ENCODE data around the gene VEPH1. TPM values are rescaled to one million over a fixed set of nuclear protein-coding genes. Genes with fewer than 3 reads are reported as not detected.
A peak's percentile ranks its signal among the peaks of the same experiment; 100 is the strongest.

VEPH1 gene
- total and polyA plus RNA-seq, 5 experiments from 2014 or later = not detected

DNA sequence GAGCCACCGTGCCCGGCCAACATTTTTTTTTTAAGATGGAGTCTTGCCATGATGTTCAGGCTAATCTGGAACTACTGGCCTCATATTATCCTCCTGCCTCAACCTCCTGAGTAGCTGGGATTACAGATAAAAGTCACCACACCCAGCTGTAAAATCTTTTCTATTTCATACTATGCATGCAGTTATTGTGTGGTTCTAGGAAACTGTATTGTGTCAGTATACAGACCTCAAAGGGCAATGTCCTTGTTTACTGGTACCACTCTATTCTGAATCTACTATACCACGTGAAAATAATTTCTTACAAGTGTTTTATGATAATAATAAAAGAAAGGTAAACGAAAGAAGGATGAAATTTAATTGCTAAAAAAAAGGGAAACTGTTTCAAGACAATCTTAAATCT lies 190.0 kb downstream of the VEPH1 start:
- DNase-seq = no peak
- POLR2A ChIA-PET = no interaction called here
- H3K27ac Mint-ChIP-seq = no peak overlapping the region
- H3K4me3 Mint-ChIP-seq = no peak overlapping the region
- H3K27me3 Mint-ChIP-seq = peaks cover 0 to 1% (median 0%) of the 10 kb centered on the region in 5 donors
- peaks cover 0 to 12% (median 8%) of the 10 kb centered on the region in 3 donors for H3K36me3 Mint-ChIP-seq
- no peak for ATAC-seq
- no peaks in the 10 kb centered on the region for H3K4me1 Mint-ChIP-seq
- peaks cover 0 to 2% (median 0%) of the 10 kb centered on the region in 9 donors for H3K9me3 Mint-ChIP-seq

DNA sequence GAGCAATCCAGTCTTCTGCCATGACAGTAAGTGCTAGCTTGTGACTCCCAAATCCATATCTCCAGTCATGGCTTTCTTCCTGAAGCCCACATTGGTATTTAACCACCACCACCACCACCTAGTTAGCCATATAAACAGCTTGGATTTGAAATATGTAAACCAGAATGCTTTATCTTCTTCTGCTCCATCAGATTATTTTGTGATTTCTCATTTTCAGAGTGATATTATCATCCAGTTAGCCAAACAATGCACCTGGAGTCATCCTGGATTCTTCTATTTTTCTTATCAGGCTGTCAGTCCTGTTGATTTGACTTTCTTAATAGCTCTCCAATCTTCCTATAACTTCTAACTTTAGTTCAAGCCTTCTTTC lies 190.9 kb downstream of the VEPH1 start:
- H3K36me3 Mint-ChIP-seq = peaks cover 0 to 12% (median 8%) of the 10 kb centered on the region in 3 donors
- H3K4me3 Mint-ChIP-seq = no peak overlapping the region
- peaks cover 0 to 1% (median 0%) of the 10 kb centered on the region in 5 donors for H3K27me3 Mint-ChIP-seq
- no peak overlapping the region for H3K27ac Mint-ChIP-seq
- POLR2A ChIA-PET = no interaction called here
- DNase-seq = no peak
- no peaks in the 10 kb centered on the region for H3K4me1 Mint-ChIP-seq
- no peaks in the 10 kb centered on the region for H3K9me3 Mint-ChIP-seq
- ATAC-seq = no peak

DNA sequence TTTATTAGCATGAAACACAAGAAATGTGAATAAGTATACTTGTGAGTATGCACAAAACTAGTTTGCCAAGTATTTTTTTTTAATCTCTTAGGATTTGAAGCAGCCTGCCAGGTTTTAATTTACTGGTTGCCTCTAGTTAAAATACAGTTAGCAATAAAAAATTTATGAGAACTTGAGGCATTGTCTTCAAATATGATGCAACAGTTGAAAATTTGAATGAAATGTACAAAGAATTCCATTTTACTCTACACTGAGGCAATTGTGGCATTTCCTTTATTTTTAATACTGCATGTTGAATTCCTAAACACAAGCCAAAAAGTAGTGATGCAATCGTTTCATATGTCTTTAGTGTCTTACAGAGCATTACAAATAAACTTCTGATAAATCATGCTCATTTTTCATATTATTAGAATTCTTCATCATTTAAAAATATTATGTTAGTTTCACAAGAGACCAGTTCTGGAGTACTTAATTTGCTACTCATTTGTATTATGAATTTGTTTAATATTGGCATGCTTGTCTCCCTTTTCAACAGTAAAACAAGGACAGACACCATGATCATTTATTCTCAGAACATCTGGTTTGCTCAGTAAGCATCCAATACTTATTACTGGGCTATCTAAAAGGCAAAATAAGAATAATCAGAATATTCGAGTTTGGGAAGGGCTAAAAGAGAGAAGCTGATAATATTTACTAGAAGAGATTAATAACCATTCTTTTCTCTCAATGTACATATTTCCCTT lies 191.4 kb downstream of the VEPH1 start:
- POLR2A ChIA-PET = no interaction called here
- H3K27me3 Mint-ChIP-seq = peaks cover 0 to 1% (median 0%) of the 10 kb centered on the region in 5 donors
- no peaks in the 10 kb centered on the region for H3K9me3 Mint-ChIP-seq
- H3K36me3 Mint-ChIP-seq = peaks cover 0 to 12% (median 8%) of the 10 kb centered on the region in 3 donors
- H3K4me1 Mint-ChIP-seq = no peaks in the 10 kb centered on the region
- no peak overlapping the region for H3K4me3 Mint-ChIP-seq
- H3K27ac Mint-ChIP-seq = no peak overlapping the region
- ATAC-seq (no peak), DNase-seq (no peak)

DNA sequence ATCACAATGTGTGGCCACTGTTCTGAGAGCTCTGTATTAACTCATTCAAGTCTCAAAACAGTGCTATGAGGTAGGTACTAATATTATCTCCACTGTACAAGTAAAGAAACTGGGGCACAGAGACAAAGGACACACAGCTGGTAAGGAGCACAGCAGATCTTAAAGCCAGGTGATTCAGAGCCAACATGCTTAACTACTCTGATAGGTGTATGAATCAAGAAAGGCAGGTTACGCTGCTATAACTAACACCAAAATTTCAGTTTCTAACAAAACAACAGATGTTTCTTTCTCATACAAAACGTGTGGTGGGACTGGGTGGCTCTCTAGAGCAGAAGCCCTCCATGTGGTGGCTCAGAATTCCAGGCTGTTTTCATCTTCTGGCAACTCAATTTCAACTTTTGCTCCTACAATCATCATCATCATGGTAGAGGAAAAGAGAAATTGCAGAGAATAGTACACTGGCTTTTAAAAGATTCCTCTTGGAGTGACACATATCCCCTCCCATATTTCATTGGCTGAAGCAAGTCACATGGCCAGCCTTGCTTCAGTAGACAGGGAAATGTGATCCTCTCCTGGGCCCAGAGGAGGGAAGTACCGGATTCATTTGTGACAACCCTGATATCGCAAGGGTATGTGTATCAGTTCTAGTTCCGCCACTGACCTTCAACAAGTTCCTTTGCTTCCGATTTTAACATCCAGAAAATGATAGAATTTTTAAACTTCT lies 192.7 kb downstream of the VEPH1 start:
- DNase-seq (no peak), ATAC-seq (no peak)
- peaks cover 0 to 12% (median 8%) of the 10 kb centered on the region in 3 donors for H3K36me3 Mint-ChIP-seq
- H3K4me1 Mint-ChIP-seq = no peaks in the 10 kb centered on the region
- no peak overlapping the region for H3K27ac Mint-ChIP-seq
- H3K9me3 Mint-ChIP-seq = no peaks in the 10 kb centered on the region
- H3K4me3 Mint-ChIP-seq = no peak overlapping the region
- POLR2A ChIA-PET = no interaction called here
- peaks cover 0 to 1% (median 0%) of the 10 kb centered on the region in 5 donors for H3K27me3 Mint-ChIP-seq

DNA sequence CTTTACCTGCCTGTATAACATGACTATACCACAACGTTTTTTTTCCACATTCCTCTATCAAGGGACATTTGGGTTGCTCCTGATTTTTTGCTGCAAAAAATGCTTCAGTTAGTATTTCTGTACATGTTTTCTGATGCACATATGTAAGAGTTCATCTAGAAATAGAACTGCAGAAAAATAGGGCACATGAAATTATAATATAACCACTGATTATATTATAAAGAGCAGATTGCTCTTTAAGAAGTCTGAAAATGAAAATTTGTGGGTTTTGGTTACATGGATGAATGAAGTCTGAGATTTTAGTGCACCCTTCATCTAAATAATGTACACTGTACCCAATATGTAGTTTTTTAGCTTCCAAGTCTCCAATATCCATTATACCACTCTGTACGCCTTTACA lies 196.7 kb downstream of the VEPH1 start:
- H3K27me3 Mint-ChIP-seq = no peaks in the 10 kb centered on the region
- no peak overlapping the region for H3K27ac Mint-ChIP-seq
- no peak overlapping the region for H3K4me3 Mint-ChIP-seq
- DNase-seq = no peak
- ATAC-seq = no peak
- H3K4me1 Mint-ChIP-seq = no peaks in the 10 kb centered on the region
- H3K36me3 Mint-ChIP-seq = peaks cover 0 to 12% (median 8%) of the 10 kb centered on the region in 3 donors
- POLR2A ChIA-PET = no interaction called here
- peaks cover 0 to 2% (median 0%) of the 10 kb centered on the region in 9 donors for H3K9me3 Mint-ChIP-seq

DNA sequence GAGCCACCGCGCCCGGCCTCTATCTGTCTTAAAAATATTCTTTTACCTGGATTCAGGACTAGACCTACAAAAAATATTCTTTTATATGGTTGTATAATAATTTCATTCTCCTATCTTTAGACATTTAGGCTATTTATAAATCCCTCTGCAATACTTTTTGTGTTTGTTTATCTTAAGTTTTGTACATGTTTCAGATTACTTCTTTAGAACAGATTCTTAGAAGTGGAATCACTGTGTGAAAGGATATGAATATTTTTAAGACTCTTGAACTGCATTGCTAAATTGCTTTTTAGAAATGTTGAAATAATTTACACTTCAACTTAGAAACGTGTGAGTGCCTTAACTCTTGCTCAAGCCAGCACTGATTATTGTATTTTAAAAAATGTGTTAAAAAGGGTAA lies 197.8 kb downstream of the VEPH1 start:
- H3K36me3 Mint-ChIP-seq = peaks cover 0 to 5% (median 4%) of the 10 kb centered on the region in 3 donors
- H3K4me3 Mint-ChIP-seq = no peak overlapping the region
- ATAC-seq (no peak), DNase-seq (no peak)
- H3K9me3 Mint-ChIP-seq = peaks cover 0 to 2% (median 0%) of the 10 kb centered on the region in 9 donors
- POLR2A ChIA-PET = no interaction called here
- no peaks in the 10 kb centered on the region for H3K27me3 Mint-ChIP-seq
- H3K4me1 Mint-ChIP-seq = no peaks in the 10 kb centered on the region
- H3K27ac Mint-ChIP-seq = no peak overlapping the region

DNA sequence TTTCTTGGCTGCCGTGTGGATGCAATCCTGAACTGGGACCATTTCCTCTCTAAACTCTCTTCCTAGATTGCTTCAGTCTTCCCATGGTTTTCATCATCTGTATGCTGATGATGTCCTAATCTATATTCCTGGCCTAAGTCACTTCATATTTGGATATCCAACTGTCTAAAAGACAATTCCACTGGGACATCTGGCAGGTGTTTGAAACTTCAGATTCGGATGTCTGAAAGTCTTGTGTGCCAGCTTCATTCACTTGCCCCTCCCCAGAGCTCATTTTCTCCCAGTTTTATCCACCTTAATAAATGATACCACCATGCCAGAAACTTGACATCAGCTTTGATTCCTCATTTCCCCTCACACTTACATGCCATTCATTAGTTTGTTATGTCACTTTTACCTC lies 201.5 kb downstream of the VEPH1 start:
- Mint-ChIP-seq H3K4me3 (no peak overlapping the region), H3K36me3 (no peaks in the 10 kb centered on the region), H3K27me3 (no peaks in the 10 kb centered on the region), H3K27ac (no peak overlapping the region), H3K4me1 (no peaks in the 10 kb centered on the region), H3K9me3 (peaks cover 0 to 2% (median 0%) of the 10 kb centered on the region in 9 donors)
- DNase-seq (no peak), ATAC-seq (no peak)
- POLR2A ChIA-PET = no interaction called here

DNA sequence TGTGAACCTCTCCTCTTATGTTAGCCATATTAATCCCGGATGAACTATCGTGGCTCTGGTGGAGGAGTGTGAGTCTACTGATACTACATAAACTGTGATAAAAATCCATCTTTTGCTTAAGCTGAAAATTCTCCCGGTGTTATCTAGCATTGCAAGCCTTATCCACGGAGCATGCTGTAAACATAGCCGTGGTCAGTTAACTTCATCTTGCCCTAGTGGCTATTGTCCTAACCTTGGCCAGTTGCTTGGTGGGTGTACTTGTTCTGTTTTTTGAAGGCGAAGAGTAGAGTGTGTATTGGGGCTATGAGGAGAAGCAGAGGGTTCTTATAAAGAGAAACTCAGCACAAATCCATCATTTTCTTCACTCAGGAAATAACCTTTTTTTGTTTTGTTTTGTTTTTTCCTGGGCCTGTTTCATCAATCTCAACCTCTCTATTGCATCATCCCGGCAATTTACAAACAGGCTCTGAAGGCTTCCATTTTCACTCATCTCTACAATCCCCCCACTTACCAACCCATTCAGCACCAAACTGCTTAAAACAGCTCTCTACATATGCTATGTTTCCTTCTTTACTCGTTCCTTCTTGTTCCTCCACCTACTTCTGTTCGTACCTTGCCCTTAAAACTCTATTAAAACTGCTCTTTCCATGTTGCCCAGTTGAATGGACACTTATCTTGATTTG lies 202.1 kb downstream of the VEPH1 start:
- DNase-seq (no peak), ATAC-seq (no peak)
- Mint-ChIP-seq H3K27ac (no peak overlapping the region), H3K4me1 (no peaks in the 10 kb centered on the region), H3K4me3 (no peak overlapping the region), H3K36me3 (no peaks in the 10 kb centered on the region), H3K9me3 (peaks cover 0 to 2% (median 0%) of the 10 kb centered on the region in 9 donors), H3K27me3 (no peaks in the 10 kb centered on the region)
- POLR2A ChIA-PET = no interaction called here

DNA sequence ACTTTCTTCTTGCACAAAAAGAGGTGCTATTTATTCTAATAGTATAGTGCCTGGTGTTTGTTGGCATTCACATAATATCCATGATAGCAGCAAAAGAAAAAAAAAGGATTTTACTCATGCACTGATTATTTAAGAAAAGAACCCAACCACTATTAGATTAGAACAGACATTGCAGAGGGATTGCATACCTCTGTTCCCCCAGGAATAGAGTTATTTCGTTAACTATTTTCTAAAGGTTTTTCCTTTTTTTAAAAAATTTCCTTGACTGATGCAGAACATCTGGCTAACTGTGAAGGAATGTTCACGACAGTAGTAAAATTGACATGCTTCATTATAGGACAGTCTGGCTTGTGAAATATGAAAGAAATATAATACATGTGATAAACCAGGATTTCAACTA lies 203.1 kb downstream of the VEPH1 start:
- no peaks in the 10 kb centered on the region for H3K27me3 Mint-ChIP-seq
- ATAC-seq = no peak
- POLR2A ChIA-PET = no interaction called here
- H3K36me3 Mint-ChIP-seq = no peaks in the 10 kb centered on the region
- H3K4me3 Mint-ChIP-seq = no peak overlapping the region
- DNase-seq = no peak
- no peaks in the 10 kb centered on the region for H3K4me1 Mint-ChIP-seq
- H3K27ac Mint-ChIP-seq = no peak overlapping the region
- no peaks in the 10 kb centered on the region for H3K9me3 Mint-ChIP-seq

DNA sequence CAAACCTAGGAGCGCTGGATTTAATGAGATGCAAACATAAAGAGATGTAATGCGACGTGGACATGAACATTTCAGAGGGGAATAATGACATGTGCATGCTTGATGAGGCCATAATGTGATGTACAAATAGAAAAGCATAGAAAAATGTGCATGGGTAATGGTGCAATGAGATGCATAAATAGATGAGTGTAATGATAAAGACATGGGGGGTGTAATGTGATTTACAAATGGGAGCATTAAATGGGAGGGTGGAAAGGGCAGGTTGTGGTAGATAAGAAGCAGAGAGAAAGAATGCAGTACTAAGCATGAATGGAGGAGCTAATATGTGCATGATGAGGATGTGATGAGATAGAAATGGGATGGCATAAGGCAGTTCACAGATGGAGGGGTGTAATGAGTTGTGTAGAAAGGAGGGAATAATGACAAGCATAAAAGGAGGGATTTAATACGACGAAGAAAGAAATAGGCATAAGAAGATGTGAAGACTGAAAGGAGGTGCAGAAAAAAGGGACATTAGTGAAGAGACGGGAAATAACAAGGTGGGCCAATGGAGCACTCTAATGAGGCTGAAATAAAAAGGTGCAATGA lies 205.8 kb downstream of the VEPH1 start:
- Mint-ChIP-seq H3K4me1 (no peaks in the 10 kb centered on the region), H3K4me3 (no peak overlapping the region), H3K27ac (peak overlapping the region in 1 of 10 donors; percentile 13), H3K27me3 (no peaks in the 10 kb centered on the region), H3K36me3 (no peaks in the 10 kb centered on the region), H3K9me3 (no peaks in the 10 kb centered on the region)
- POLR2A ChIA-PET = no interaction called here
- ATAC-seq = no peak
- DNase-seq = no peak

DNA sequence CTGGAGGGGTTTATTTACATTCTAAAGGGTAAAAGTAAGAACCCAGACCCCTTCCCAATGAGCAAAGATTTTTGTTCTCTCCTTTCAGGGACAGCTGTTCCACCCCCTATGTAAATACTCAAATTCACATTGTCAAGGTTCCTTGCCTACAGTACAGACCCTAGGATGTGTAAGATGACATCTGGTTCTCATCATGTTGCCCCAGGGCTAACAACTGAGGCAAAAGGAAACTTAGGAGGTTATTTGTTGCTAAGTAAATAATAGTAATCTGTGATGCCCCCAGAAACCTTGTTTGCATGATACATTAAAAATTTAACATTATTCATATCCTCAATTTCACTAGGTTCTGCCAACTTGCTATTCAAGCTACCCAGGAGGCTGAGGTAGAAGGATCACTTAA lies 208.3 kb downstream of the VEPH1 start:
- DNase-seq (no peak), ATAC-seq (no peak)
- H3K4me3 Mint-ChIP-seq = no peak overlapping the region
- no peaks in the 10 kb centered on the region for H3K4me1 Mint-ChIP-seq
- H3K27me3 Mint-ChIP-seq = no peaks in the 10 kb centered on the region
- no peaks in the 10 kb centered on the region for H3K9me3 Mint-ChIP-seq
- no peak overlapping the region for H3K27ac Mint-ChIP-seq
- peaks cover 0 to 2% (median 0%) of the 10 kb centered on the region in 3 donors for H3K36me3 Mint-ChIP-seq
- POLR2A ChIA-PET = no interaction called here

DNA sequence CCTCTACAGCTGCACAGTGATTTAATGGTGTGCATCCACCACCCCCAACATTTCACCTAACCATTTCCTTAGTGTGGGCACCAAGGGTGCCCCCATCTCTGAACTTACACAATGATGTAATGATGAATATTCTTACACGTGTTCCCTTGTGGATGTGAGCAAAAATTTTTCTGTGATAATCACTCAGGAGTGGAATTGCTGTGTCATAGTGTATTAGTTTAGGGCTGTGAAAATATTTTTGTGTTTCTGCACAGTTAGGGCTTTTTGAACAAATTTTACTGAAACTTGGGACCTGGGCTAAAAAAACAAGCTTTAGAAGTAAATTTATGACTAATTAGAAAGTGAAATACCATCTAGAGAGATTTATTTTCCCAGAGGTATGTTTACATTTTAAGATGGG lies 208.7 kb downstream of the VEPH1 start:
- no peak overlapping the region for H3K27ac Mint-ChIP-seq
- H3K36me3 Mint-ChIP-seq = peaks cover 0 to 2% (median 0%) of the 10 kb centered on the region in 3 donors
- no peaks in the 10 kb centered on the region for H3K27me3 Mint-ChIP-seq
- H3K4me3 Mint-ChIP-seq = no peak overlapping the region
- POLR2A ChIA-PET = no interaction called here
- DNase-seq (no peak), ATAC-seq (no peak)
- H3K9me3 Mint-ChIP-seq = no peaks in the 10 kb centered on the region
- no peaks in the 10 kb centered on the region for H3K4me1 Mint-ChIP-seq

DNA sequence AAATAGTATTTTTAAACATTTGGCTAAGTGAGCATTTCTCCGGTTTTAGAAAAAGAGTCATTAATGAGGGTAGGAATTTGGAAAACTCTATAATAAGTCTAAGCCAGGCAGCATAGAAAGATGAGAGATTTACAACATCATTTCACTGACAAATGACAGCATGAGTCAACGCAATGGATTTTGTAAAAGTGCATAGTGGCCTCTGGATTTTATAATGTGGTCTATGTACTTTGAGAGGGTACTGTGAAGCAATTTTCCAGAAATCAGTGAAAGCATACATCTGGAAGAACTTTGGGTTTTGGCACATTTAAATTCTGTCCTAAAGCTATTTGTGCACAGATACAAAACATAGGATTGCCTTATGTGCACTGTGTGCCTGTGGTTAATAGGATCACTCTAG lies 212.4 kb downstream of the VEPH1 start:
- no peak overlapping the region for H3K27ac Mint-ChIP-seq
- no peak for ATAC-seq
- H3K4me1 Mint-ChIP-seq = no peaks in the 10 kb centered on the region
- POLR2A ChIA-PET = no interaction called here
- no peaks in the 10 kb centered on the region for H3K27me3 Mint-ChIP-seq
- H3K36me3 Mint-ChIP-seq = peaks cover 0 to 17% (median 6%) of the 10 kb centered on the region in 3 donors
- H3K4me3 Mint-ChIP-seq = no peak overlapping the region
- no peaks in the 10 kb centered on the region for H3K9me3 Mint-ChIP-seq
- no peak for DNase-seq
